AG09319 (cell line): ENCODE data around the gene EPB41L1.

Source experiments
- DNase-seq: peaks from one replicate; pipeline ENCODE4 v3.0.0-alpha.2; 2010; ENCODE audit warnings: low read depth; ENCODE audit errors: extremely low read depth
- TF ChIP-seq, protein P1 (sequence below): IDR thresholded peaks from 2 replicates; pipeline ENCODE4 v1.5.1; 2011; ENCODE audit warnings: low read depth, mild to moderate bottlenecking, inconsistent platforms, low read length, moderate library complexity

The EPB41L1 gene

GRCh38 chr20:36251426-36251825, 96.9 kb downstream of the EPB41L1 start:
- TF ChIP-seq, protein P1, sequence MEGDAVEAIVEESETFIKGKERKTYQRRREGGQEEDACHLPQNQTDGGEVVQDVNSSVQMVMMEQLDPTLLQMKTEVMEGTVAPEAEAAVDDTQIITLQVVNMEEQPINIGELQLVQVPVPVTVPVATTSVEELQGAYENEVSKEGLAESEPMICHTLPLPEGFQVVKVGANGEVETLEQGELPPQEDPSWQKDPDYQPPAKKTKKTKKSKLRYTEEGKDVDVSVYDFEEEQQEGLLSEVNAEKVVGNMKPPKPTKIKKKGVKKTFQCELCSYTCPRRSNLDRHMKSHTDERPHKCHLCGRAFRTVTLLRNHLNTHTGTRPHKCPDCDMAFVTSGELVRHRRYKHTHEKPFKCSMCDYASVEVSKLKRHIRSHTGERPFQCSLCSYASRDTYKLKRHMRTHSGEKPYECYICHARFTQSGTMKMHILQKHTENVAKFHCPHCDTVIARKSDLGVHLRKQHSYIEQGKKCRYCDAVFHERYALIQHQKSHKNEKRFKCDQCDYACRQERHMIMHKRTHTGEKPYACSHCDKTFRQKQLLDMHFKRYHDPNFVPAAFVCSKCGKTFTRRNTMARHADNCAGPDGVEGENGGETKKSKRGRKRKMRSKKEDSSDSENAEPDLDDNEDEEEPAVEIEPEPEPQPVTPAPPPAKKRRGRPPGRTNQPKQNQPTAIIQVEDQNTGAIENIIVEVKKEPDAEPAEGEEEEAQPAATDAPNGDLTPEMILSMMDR = no peak
- DNase-seq = no peak

GRCh38 chr20:36252511-36252910, 98.0 kb downstream of the EPB41L1 start:
- DNase-seq = no peak
- TF ChIP-seq, protein P1 = no peak

DNA sequence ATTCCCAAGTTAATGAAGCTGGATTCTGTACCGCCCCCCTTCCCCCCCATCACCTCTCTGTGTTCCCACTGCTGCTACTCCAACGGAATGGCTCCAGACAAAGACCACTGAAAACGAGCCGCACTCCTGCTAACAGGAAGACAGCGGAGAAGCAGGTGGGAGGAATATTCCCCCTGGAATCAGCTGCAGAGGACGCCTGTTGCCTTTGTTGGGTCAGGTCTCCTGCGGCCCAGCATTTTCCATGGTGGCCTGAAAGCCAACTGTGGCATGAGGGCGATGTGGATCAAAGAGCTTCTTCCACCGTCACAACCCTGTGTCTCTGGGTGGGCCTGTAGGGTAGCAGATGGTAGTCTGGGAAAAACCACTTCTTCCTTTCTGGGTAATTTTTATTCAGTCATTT, 98.5 kb downstream of the EPB41L1 start:
- TF ChIP-seq, protein P1 = no peak
- DNase-seq = no peak

GRCh38 chr20:36254076-36254475, 99.5 kb downstream of the EPB41L1 start:
- DNase-seq = no peak
- TF ChIP-seq, protein P1 = no peak

DNA sequence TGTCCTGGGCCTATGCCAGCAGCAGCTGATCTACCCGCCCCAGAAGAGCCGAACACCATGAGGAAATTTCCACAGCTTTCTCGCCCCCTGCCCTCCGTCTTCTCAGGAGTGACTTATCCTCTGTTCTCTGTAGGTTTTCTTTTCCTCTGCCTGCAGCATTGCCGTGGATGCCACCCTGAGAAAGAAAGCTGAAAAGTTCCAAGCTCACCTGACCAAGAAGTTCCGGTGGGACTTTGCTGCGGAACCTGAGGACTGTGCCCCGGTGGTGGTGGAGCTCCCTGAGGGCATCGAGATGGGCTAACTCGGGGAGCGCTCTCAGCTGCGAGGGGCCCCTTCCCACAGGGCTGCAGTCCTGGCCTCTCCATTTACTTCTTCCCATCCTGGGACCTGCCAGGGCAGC, 100.9 kb downstream of the EPB41L1 start:
- TF ChIP-seq, protein P1 = no peak
- no peak for DNase-seq

GRCh38 chr20:36259177-36260061, 104.9 kb downstream of the EPB41L1 start:
- no peak for DNase-seq
- TF ChIP-seq, protein P1 = no peak

GRCh38 chr20:36260316-36260715, 105.8 kb downstream of the EPB41L1 start:
- DNase-seq = no peak
- TF ChIP-seq, protein P1 = no peak
